Neural progenitor cell (in vitro differentiated cells): ENCODE measurements around the gene TRPC4.

Experiments
- CTCF ChIP-seq: fragments of 200-600 bp; sonication (generic); IDR thresholded peaks from 2 replicates; pipeline ENCODE4 v1.5.1; 2017; ENCODE audit warnings: antibody characterized with exemption, mild to moderate bottlenecking
- EZH2 ChIP-seq: fragments of 200-600 bp; sonication (generic); IDR thresholded peaks from 2 replicates; pipeline ENCODE4 v1.6.1; 2017; ENCODE audit warnings: antibody characterized with exemption, mild to moderate bottlenecking, moderate library complexity
- EZH2phosphoT487 ChIP-seq: fragments of 200-600 bp; sonication (generic); IDR thresholded peaks from 2 replicates; pipeline ENCODE4 v1.6.1; 2017; ENCODE audit warnings: antibody characterized with exemption

DNA sequence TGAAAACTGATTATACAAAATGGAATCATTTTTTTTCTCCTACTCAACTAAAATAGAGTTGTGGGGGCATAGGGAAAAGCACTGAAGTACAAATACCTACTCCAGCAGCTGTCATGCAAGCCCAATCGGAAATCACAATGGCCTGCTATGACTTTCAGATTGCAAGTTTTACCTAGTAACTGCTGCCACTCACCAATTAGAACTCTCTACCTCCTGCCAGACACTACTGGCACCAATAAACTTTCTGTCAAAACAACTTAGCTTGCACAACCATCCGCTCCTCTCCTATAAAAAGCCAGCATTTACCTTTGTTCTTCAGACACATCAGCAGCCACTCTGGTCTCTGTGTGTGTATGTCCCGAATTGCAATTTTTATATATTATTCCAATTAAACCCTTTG, 9.3 kb upstream of the TRPC4 start:
- no peak for TF ChIP-seq EZH2
- no peak for TF ChIP-seq CTCF
- no peak for TF ChIP-seq EZH2phosphoT487
